Spinal cord (tissue), 10 donors: ENCODE data around the gene NR4A3. TPM values are rescaled to one million over a fixed set of nuclear protein-coding genes. Genes with fewer than 3 reads are reported as not detected.

Experiments
- DNase-seq, 6 donors: peaks; one replicate each; pipeline versions ENCODE4 v3.0.0 to v3.0.0-alpha.2; 2013 to 2015; ENCODE audit warnings: low spot score in 6 of 6, low read depth in 4 of 6
- H3K27ac ChIP-seq: one replicate; pipeline ENCODE4 v1.5.1; 2013; ENCODE audit warnings: low read depth, low read length, control low read depth
- H3K27me3 ChIP-seq: one replicate; pipeline ENCODE4 v1.6.1; 2013; ENCODE audit warnings: low read length; ENCODE audit not compliant: control insufficient read depth, insufficient read depth
- H3K36me3 ChIP-seq: one replicate; pipeline ENCODE4 v1.6.1; 2013; ENCODE audit warnings: low read length; ENCODE audit not compliant: control insufficient read depth, insufficient read depth
- H3K4me1 ChIP-seq: one replicate; pipeline ENCODE4 v1.6.1; 2013; ENCODE audit warnings: low read length; ENCODE audit not compliant: control insufficient read depth, insufficient read depth
- H3K4me3 ChIP-seq: one replicate; pipeline ENCODE4 v1.5.1; 2013; ENCODE audit warnings: low read depth, low read length, control low read depth
- H3K9me3 ChIP-seq: one replicate; pipeline ENCODE4 v1.6.1; 2013; ENCODE audit warnings: low read length; ENCODE audit not compliant: control insufficient read depth, insufficient read depth
- WGBS: methylation state at CpG from one replicate; pipeline ENCODE4 v1.1.5; 2013; ENCODE audit warnings: missing lambda C conversion rate; ENCODE audit not compliant: insufficient coverage; 5-methylcytosine and 5-hydroxymethylcytosine counted together
- polyA plus RNA-seq, 2 donors: library from polyadenylated mRNA; unstranded; fragments of 120-200 nt; gene quantifications; one replicate each; pipeline ENCODE4 v1.2.1, GENCODE V29; 2013; ENCODE audit not compliant: insufficient read length in 2 of 2
- total RNA-seq, 2 donors: library from RNA; depleted of rRNA in 1 of 2; stranded (reverse); fragments of 120-200 nt in 1 of 2; fragments of >200 nt in 1 of 2; gene quantifications; one replicate each; pipeline versions ENCODE4 v1.2.3 to v1.2.4, GENCODE V29; 2013 to 2014
- donor health status: healthy.

NR4A3 gene
- total and polyA plus RNA-seq, 4 donors: 2.4 to 8.4 (median 5.9) TPM

DNA sequence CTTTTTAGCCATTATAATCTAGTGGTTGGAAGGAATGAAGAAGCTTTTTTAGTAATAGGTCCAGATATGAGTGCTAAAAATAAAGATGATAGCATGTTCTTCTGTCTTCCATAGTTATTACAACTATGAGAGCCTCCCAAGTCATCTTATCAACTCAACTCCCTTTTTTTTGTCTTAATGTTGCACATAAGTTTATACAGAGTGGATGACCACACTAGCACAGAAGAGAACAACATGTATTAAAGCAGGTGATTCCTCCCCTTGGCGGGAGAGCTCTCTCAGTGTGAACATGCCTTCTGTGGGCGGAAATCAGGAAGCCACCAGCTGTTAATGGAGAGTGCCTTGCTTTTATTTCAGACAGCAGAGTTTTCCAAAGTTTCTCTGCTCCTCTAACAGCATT is 44.7 kb downstream of the NR4A3 start:
- Histone ChIP-seq H3K9me3 (no peaks in the 10 kb centered on the region), H3K27me3 (no peaks in the 10 kb centered on the region), H3K4me1 (no peaks in the 10 kb centered on the region), H3K4me3 (no peak overlapping the region), H3K27ac (no peak overlapping the region), H3K36me3 (peaks cover under 1% of the 10 kb centered on the region)
- WGBS: no CpG with 5 or more reads among the region's 2 CpGs
- no peak for DNase-seq

GRCh38 chr9:99867536-99867935 is 45.9 kb downstream of the NR4A3 start:
- Histone ChIP-seq H3K4me3 (no peak overlapping the region), H3K27ac (no peak overlapping the region), H3K27me3 (no peaks in the 10 kb centered on the region), H3K9me3 (no peaks in the 10 kb centered on the region), H3K4me1 (no peaks in the 10 kb centered on the region), H3K36me3 (no peaks in the 10 kb centered on the region)
- DNase-seq: no peak
- no CpG with 5 or more reads among the region's 3 CpGs for WGBS

DNA sequence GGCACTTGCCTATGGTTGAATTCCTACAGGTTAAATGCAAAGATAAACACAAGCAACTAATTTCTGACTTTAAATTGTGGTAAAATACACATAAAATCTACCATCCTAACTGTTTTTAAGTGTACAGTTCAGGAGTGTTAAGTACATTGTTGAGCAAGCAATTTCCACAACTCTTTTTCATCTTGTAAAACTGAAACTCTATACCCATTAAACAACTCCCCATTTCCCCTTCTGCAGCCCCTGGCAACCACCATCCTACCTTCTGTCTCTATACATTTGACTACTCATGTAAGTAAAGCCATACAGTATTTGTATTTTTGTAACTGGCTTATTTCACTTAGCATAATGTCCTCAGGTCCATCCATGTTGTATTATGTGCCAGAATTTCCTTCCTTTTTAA is 46.3 kb downstream of the NR4A3 start:
- Histone ChIP-seq H3K4me3 (no peak overlapping the region), H3K36me3 (no peaks in the 10 kb centered on the region), H3K27me3 (no peaks in the 10 kb centered on the region), H3K4me1 (no peaks in the 10 kb centered on the region), H3K9me3 (no peaks in the 10 kb centered on the region), H3K27ac (no peak overlapping the region)
- no peak for DNase-seq

GRCh38 chr9:99868845-99869244 is 47.2 kb downstream of the NR4A3 start:
- Histone ChIP-seq H3K36me3 (no peaks in the 10 kb centered on the region), H3K27me3 (no peaks in the 10 kb centered on the region), H3K27ac (no peak overlapping the region), H3K4me1 (no peaks in the 10 kb centered on the region), H3K9me3 (no peaks in the 10 kb centered on the region), H3K4me3 (no peak overlapping the region)
- WGBS: 92% methylated on average over 2 of the region's 2 CpGs
- no peak for DNase-seq

DNA sequence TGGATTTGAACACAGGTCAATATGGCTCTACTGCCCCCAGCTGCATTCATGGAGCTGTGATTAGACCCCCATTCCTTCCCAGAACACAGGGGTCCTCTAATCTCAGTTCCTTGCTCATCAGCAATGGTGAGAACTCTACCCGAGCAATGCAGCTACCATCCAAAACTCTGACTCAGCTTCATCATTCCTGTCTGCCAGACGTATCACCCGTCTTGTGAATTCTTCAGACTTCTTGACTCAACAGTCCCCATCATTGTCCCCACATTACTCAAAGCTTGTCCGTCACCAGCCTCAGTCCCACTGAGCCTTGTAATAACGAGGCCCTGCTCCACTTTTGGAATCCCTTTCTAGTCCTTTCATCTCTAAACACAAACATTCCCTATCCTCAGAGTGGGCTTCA is 48.4 kb downstream of the NR4A3 start:
- WGBS: 84% methylated on average over 5 of the region's 5 CpGs
- no peaks in the 10 kb centered on the region for H3K36me3 ChIP-seq
- H3K4me1 ChIP-seq: no peaks in the 10 kb centered on the region
- H3K27me3 ChIP-seq: no peaks in the 10 kb centered on the region
- H3K4me3 ChIP-seq: no peak overlapping the region
- DNase-seq: no peak
- H3K27ac ChIP-seq: no peak overlapping the region
- no peaks in the 10 kb centered on the region for H3K9me3 ChIP-seq

DNA sequence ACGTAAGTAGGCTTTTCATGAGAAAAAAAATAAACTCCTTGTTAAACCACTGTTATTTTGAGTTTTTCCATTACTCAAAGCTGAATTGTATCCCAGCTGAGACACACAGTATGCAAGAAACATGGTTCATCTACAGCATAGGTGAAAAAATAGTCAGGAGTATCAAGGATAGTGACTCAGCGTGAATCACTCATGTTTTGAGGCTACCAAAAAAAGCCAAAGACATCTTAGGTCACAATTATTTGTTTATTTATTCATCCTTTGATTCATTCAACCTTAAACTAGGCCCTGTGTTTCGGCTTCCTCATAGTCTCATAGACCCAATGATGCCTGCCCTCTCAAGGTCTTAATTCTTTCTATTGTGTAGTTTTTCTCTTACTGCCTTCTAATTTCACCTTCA is 51.8 kb downstream of the NR4A3 start:
- WGBS: 83% methylated on average over 1 of the region's 3 CpGs
- no peaks in the 10 kb centered on the region for H3K27me3 ChIP-seq
- no peak for DNase-seq
- no peak overlapping the region for H3K4me3 ChIP-seq
- no peaks in the 10 kb centered on the region for H3K36me3 ChIP-seq
- no peaks in the 10 kb centered on the region for H3K9me3 ChIP-seq
- no peak overlapping the region for H3K27ac ChIP-seq
- no peaks in the 10 kb centered on the region for H3K4me1 ChIP-seq

- Histone ChIP-seq H3K9me3 (no peaks in the 10 kb centered on the region), H3K4me3 (no peak overlapping the region), H3K27me3 (no peaks in the 10 kb centered on the region), H3K4me1 (no peaks in the 10 kb centered on the region), H3K27ac (no peak overlapping the region), H3K36me3 (no peaks in the 10 kb centered on the region)
- 100% methylated on average over 1 of the region's 4 CpGs for WGBS
- DNase-seq: no peak
Observed at GRCh38 chr9:99873943-99874584, 52.4 kb downstream of the NR4A3 start.

DNA sequence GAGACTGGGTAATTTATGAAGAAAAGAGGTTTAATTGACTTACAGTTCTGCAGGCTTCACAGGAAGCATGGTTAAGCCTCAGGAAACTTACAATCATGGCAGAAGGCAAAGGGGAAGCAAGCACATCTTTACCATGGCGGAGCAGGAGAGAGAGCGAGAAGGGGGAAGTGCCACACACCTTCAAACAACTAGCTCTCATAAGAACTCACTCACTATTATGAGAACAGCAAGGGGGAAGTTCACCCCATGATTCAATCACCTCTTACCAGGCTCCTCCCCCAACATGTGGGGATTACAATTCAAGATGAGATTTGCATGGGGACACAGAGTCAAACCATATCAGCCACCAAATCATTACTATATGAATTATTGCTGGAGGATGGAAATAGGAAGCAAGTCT is 54.5 kb downstream of the NR4A3 start:
- no peak overlapping the region for H3K27ac ChIP-seq
- H3K27me3 ChIP-seq: no peaks in the 10 kb centered on the region
- no peaks in the 10 kb centered on the region for H3K4me1 ChIP-seq
- no CpG with 5 or more reads among the region's 2 CpGs for WGBS
- no peak for DNase-seq
- no peak overlapping the region for H3K4me3 ChIP-seq
- no peaks in the 10 kb centered on the region for H3K36me3 ChIP-seq
- no peaks in the 10 kb centered on the region for H3K9me3 ChIP-seq

- DNase-seq: no peak
Observed at GRCh38 chr9:99878651-99879050, 57.0 kb downstream of the NR4A3 start.

GRCh38 chr9:99881769-99882168 is 60.1 kb downstream of the NR4A3 start:
- Histone ChIP-seq H3K4me3 (no peak overlapping the region), H3K9me3 (no peaks in the 10 kb centered on the region), H3K27ac (no peak overlapping the region), H3K36me3 (no peaks in the 10 kb centered on the region), H3K27me3 (no peaks in the 10 kb centered on the region), H3K4me1 (no peaks in the 10 kb centered on the region)
- DNase-seq: no peak

More at GRCh38 chr9:99878651-99879050, 57.0 kb downstream of the NR4A3 start:
- Histone ChIP-seq H3K27ac (no peak overlapping the region), H3K4me3 (no peak overlapping the region), H3K4me1 (no peaks in the 10 kb centered on the region), H3K36me3 (no peaks in the 10 kb centered on the region), H3K27me3 (no peaks in the 10 kb centered on the region), H3K9me3 (no peaks in the 10 kb centered on the region)
- no CpG with 5 or more reads among the region's 2 CpGs for WGBS
